CD4-positive, alpha-beta T cell (primary cell): Measurements from ENCODE around the gene HPCAL1. TPM values are rescaled to one million over a fixed set of nuclear protein-coding genes. Genes with fewer than 3 reads are reported as not detected.
A peak's percentile ranks its signal among the peaks of the same experiment; 100 is the strongest.

Experiments used
- ATAC-seq: fragments of 200-7000 bp; cut with Tn5 transposase; one replicate; pipeline ENCODE4 v1.10.0; 2022; ENCODE audit warnings: mild to moderate bottlenecking; ENCODE audit not compliant: poor library complexity
- CTCF ChIA-PET: fragments of 350-600 bp; sonication (Branson Sonifier 250); formaldehyde crosslinking; loops from one replicate; lab custom pipeline; 2021; ENCODE audit warnings: antibody characterized with exemption, inconsistent platforms; lab: Charles Lee
- POLR2A ChIA-PET: fragments of 350-600 bp; sonication (Branson Sonifier 250); formaldehyde crosslinking; loops from one replicate; lab custom pipeline; 2021; ENCODE audit warnings: antibody characterized with exemption, inconsistent platforms; lab: Charles Lee
- DNase-seq, 14 experiments: peaks; one replicate each; pipeline ENCODE4 v3.0.0-alpha.2; 2013 to 2020; ENCODE audit warnings: mixed read lengths in 2 of 14
- H3K27ac ChIP-seq, 2 donors: one replicate each; pipeline versions ENCODE4 v1.5.1 to v1.7.0; 2013; ENCODE audit warnings: low read length in 2 of 2, low read depth in 1 of 2, mild to moderate bottlenecking in 1 of 2
- H3K27me3 ChIP-seq, 2 experiments: 1 replicate in 1 of 2; 2 replicates in 1 of 2; pipeline versions ENCODE4 v1.6.1 to v1.7.0; 2013; ENCODE audit warnings: low read length in 2 of 2, control low read depth in 1 of 2, mild to moderate bottlenecking in 1 of 2, moderate library complexity in 1 of 2; ENCODE audit not compliant: insufficient read depth in 2 of 2, control insufficient read depth in 1 of 2
- H3K36me3 ChIP-seq: one replicate; pipeline ENCODE4 v1.6.1; 2013; ENCODE audit warnings: low read length, control low read depth; ENCODE audit not compliant: insufficient read depth
- H3K4me1 ChIP-seq: one replicate; pipeline ENCODE4 v1.6.1; 2013; ENCODE audit warnings: low read length, control low read depth; ENCODE audit not compliant: insufficient read depth
- H3K4me3 ChIP-seq: one replicate; pipeline ENCODE4 v1.5.1; 2013; ENCODE audit warnings: mild to moderate bottlenecking, low read length, moderate library complexity
- H3K9me3 ChIP-seq, 2 experiments: 1 replicate in 1 of 2; 2 replicates in 1 of 2; pipeline versions ENCODE4 v1.6.1 to v1.7.0; 2013; ENCODE audit warnings: low read length in 2 of 2, mild to moderate bottlenecking in 2 of 2, control low read depth in 1 of 2, moderate library complexity in 1 of 2; ENCODE audit not compliant: control insufficient read depth in 1 of 2, insufficient read depth in 1 of 2
- H3K27ac Mint-ChIP-seq: one replicate; pipeline ENCODE4 v1.8.0; 2020; ENCODE audit warnings: mixed read lengths
- H3K27me3 Mint-ChIP-seq: one replicate; pipeline ENCODE4 v1.8.0; 2021; ENCODE audit warnings: mixed read lengths
- H3K36me3 Mint-ChIP-seq: one replicate; pipeline ENCODE4 v1.8.0; 2021; ENCODE audit warnings: low read depth, mixed read lengths
- H3K4me1 Mint-ChIP-seq: one replicate; pipeline ENCODE4 v1.8.0; 2021; ENCODE audit warnings: low read depth, mixed read lengths
- H3K4me3 Mint-ChIP-seq: one replicate; pipeline ENCODE4 v1.8.0; 2020; ENCODE audit warnings: mild to moderate bottlenecking, mixed read lengths
- H3K9me3 Mint-ChIP-seq: one replicate; pipeline ENCODE4 v1.8.0; 2020; ENCODE audit warnings: mixed read lengths
- CTCF ChIP-seq: fragments of 200-600 bp; IDR thresholded peaks from one replicate; pipeline ENCODE4 v1.8.0; 2022; ENCODE audit warnings: antibody characterized with exemption, mild to moderate bottlenecking
- intact Hi-C, 2 experiments: fragments of 100-400 bp; cut with DNase I in 1 of 2; cut with micrococcal nuclease in 1 of 2; formaldehyde crosslinking; loops; one replicate each; pipeline versions ENCODE4 v1.15.1 to v1.9.0; 2023 to 2025; cut with DNase I, micrococcal nuclease
- total RNA-seq, 174 experiments: library from RNA in 2 of 174; stranded (reverse) in 2 of 174; gene quantifications; one replicate each; pipeline ENCODE4 v1.2.3 and lab custom pipeline; 2021 to 2026

Gene HPCAL1
- total RNA-seq, 2 experiments from 2014 or later = 24.9 to 27.9 TPM

- intact Hi-C loops = no loop called here
- CTCF ChIA-PET = no interaction called here
- H3K4me3 Mint-ChIP-seq = peak overlapping the region; percentile 0
- no peaks in the 10 kb centered on the region for H3K9me3 ChIP-seq
- H3K27me3 ChIP-seq = no peaks in the 10 kb centered on the region
- no peak for TF ChIP-seq CTCF
- no peaks in the 10 kb centered on the region for H3K9me3 Mint-ChIP-seq
- peaks cover 62% of the 10 kb centered on the region for H3K4me1 ChIP-seq
- H3K36me3 Mint-ChIP-seq = peaks cover 21% of the 10 kb centered on the region
- H3K4me1 Mint-ChIP-seq = peaks cover 96% of the 10 kb centered on the region
- H3K4me3 ChIP-seq = no peak overlapping the region
- peak overlapping the region in 1 of 2 donors; percentile 18 for H3K27ac ChIP-seq
- DNase-seq (peak in 1 of 14 experiments; percentile 13), ATAC-seq (no peak)
- H3K27ac Mint-ChIP-seq = peak overlapping the region; percentile 94
- no peaks in the 10 kb centered on the region for H3K27me3 Mint-ChIP-seq
- POLR2A ChIA-PET = interaction anchor here (11.1 kb wide), 1 partner anchor 19 kb away, joined by 230 read pairs; the partner anchor contains the start of gene HPCAL1
- H3K36me3 ChIP-seq = peaks cover 6% of the 10 kb centered on the region
These were observed 22.8 kb downstream of the HPCAL1 start for GRCh38 chr2:10325278-10326145.

- Histone ChIP-seq H3K36me3 (peaks cover 6% of the 10 kb centered on the region), H3K4me1 (peaks cover 68% of the 10 kb centered on the region), H3K9me3 (no peaks in the 10 kb centered on the region), H3K4me3 (no peak overlapping the region), H3K27ac (peak overlapping the region in 1 of 2 donors; percentile 49), H3K27me3 (no peaks in the 10 kb centered on the region)
- H3K4me3 Mint-ChIP-seq = peak overlapping the region; percentile 0
- POLR2A ChIA-PET = interaction anchor here (11.1 kb wide), 1 partner anchor 20 kb away, joined by 230 read pairs; the partner anchor contains the start of gene HPCAL1
- DNase-seq (no peak), ATAC-seq (no peak)
- peaks cover 96% of the 10 kb centered on the region for H3K4me1 Mint-ChIP-seq
- intact Hi-C loops = no loop called here
- CTCF ChIA-PET = interaction anchor here (1.2 to 6.3 kb wide), 2 partner anchors 23 to 35 kb away, joined by 4 to 70 read pairs; partner anchors contain the start of gene HPCAL1
- peak overlapping the region; percentile 94 for H3K27ac Mint-ChIP-seq
- H3K27me3 Mint-ChIP-seq = no peaks in the 10 kb centered on the region
- no peak for TF ChIP-seq CTCF
- peaks cover 22% of the 10 kb centered on the region for H3K36me3 Mint-ChIP-seq
- H3K9me3 Mint-ChIP-seq = no peaks in the 10 kb centered on the region
These were observed 23.5 kb downstream of the HPCAL1 start for GRCh38 chr2:10326151-10326616.

- Mint-ChIP-seq H3K9me3 (no peaks in the 10 kb centered on the region), H3K36me3 (peaks cover 16% of the 10 kb centered on the region), H3K4me3 (no peak overlapping the region), H3K4me1 (peaks cover 97% of the 10 kb centered on the region), H3K27me3 (no peaks in the 10 kb centered on the region), H3K27ac (peak overlapping the region; percentile 94)
- ChIA-PET CTCF (interaction anchor here (1.2 to 6.3 kb wide), 2 partner anchors 24 to 35 kb away, joined by 4 to 70 read pairs; partner anchors contain the start of gene HPCAL1), POLR2A (interaction anchor here (1.0 to 11.1 kb wide), 2 partner anchors 21 to 772 kb away, joined by 3 to 230 read pairs; partner anchors contain the start of genes ADAM17 and HPCAL1)
- peaks cover 6% of the 10 kb centered on the region for H3K36me3 ChIP-seq
- ATAC-seq (no peak), DNase-seq (no peak)
- H3K4me1 ChIP-seq = peaks cover 75% of the 10 kb centered on the region
- intact Hi-C loops = no loop called here
- peak overlapping the region; percentile 34 to 95 for H3K27ac ChIP-seq
- TF ChIP-seq CTCF = no peak
- no peak overlapping the region for H3K4me3 ChIP-seq
- no peaks in the 10 kb centered on the region for H3K9me3 ChIP-seq
- H3K27me3 ChIP-seq = no peaks in the 10 kb centered on the region
These were observed 24.2 kb downstream of the HPCAL1 start for GRCh38 chr2:10326707-10327594.
